ENCODE measurements around the gene NACC2.

DNA sequence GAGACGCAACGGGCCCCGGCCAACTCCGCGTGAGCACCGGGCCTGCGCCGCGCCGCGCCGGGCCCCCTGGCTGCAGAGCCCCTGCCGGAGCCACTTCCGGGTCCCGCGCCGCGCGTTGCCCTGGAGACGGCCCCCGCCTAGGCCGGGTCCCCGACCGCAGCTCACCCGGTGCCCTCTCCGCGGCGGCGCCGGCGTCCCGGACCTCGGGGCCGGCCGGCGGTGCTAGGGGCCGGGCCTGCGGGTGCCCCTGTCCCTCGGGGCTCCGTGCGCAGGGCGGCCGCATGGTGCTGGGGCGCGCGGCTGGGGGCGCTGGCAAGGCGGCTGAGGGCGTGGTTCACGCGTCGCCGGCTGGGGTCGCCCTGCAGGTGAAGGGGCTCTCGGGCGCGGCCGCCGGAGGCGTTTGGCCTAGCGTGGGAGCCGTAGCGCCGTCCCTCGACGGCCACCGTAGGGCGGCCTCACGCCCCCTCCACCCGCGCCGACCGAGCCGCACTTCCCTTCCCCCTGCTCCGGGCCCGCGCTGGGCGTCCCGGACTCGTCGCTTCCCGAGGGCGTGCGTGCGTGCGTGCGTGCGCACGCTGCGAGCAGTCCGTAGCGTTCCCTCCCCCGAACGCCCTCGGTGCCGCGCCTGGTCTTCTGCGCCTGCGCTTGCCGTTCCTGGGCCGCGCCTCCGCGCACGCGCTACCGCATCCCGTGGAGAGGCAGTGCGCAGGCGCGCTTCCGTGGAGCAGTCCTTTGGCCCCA is 23.4 kb upstream of the NACC2 start, which contains the start of gene TMEM250:
- TF ChIP-seq BRCA1 (IDR thresholded peaks at IDR 0.05) (no peak), BRCA1 (CRISPR knock-in tag; IDR thresholded peaks at IDR 0.05) (no peak), TEAD2 (tag; IDR thresholded peaks at IDR 0.05) (no peak)
- TF ChIP-seq, protein P1, sequence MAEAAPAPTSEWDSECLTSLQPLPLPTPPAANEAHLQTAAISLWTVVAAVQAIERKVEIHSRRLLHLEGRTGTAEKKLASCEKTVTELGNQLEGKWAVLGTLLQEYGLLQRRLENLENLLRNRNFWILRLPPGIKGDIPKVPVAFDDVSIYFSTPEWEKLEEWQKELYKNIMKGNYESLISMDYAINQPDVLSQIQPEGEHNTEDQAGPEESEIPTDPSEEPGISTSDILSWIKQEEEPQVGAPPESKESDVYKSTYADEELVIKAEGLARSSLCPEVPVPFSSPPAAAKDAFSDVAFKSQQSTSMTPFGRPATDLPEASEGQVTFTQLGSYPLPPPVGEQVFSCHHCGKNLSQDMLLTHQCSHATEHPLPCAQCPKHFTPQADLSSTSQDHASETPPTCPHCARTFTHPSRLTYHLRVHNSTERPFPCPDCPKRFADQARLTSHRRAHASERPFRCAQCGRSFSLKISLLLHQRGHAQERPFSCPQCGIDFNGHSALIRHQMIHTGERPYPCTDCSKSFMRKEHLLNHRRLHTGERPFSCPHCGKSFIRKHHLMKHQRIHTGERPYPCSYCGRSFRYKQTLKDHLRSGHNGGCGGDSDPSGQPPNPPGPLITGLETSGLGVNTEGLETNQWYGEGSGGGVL (CRISPR knock-in tag; IDR thresholded peaks at IDR 0.05), result no peak

Data from K562 (cell line).